OCI-LY1 (cell line): ENCODE data around the gene FATE1.

Experiments used
- EZH2 ChIP-seq: fragments of 200-600 bp; sonication (generic), shearing (Covaris generic); IDR thresholded peaks from 2 replicates; pipeline ENCODE4 v1.8.0; 2017; ENCODE audit warnings: borderline replicate concordance, mixed run types, mild to moderate bottlenecking, antibody characterized with exemption, low read length, moderate library complexity, mixed read lengths
- TF ChIP-seq, protein P1 (sequence below): fragments of 200-600 bp; sonication (generic), shearing (Covaris generic); IDR thresholded peaks from 2 replicates; pipeline ENCODE4 v1.5.1; 2017; ENCODE audit warnings: mild to moderate bottlenecking, antibody characterized with exemption, low read length, moderate library complexity, mixed read lengths

DNA sequence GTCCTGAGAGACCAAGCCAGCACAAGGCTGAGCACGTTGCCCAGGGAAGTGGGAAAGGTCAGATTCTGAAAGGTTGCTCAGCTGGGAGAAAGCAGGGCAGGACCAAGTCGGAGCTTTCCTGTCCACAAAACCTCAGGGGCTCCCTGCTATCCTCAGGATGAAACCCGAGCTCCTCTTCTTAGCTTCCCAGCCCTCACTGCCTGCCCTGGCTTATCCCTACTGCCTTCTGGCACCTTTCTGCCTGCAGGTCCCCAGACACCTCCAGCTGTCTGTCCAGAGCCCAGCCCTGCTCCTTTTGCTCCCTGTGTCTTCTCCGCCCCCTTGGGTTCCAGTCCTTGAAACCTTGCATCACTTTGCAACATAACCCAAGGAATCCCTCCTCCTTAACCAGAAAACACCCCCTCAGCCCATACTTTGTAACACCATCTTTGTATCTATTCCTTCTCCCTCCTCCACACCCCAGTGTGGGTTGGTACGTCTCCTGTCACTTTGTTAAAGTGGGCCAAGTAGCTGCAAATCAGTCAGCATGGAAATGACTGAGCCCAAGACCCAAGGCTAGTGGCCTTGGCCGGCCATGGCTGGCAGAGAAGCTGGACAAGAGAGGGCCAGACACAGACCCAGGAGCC lies 40.6 kb upstream of the FATE1 start:
- TF ChIP-seq, protein P1, sequence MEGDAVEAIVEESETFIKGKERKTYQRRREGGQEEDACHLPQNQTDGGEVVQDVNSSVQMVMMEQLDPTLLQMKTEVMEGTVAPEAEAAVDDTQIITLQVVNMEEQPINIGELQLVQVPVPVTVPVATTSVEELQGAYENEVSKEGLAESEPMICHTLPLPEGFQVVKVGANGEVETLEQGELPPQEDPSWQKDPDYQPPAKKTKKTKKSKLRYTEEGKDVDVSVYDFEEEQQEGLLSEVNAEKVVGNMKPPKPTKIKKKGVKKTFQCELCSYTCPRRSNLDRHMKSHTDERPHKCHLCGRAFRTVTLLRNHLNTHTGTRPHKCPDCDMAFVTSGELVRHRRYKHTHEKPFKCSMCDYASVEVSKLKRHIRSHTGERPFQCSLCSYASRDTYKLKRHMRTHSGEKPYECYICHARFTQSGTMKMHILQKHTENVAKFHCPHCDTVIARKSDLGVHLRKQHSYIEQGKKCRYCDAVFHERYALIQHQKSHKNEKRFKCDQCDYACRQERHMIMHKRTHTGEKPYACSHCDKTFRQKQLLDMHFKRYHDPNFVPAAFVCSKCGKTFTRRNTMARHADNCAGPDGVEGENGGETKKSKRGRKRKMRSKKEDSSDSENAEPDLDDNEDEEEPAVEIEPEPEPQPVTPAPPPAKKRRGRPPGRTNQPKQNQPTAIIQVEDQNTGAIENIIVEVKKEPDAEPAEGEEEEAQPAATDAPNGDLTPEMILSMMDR, result no peak
- TF ChIP-seq EZH2, result no peak
